H1 (cell line): ENCODE measurements around the gene CREB3L4. TPM values are rescaled to one million over a fixed set of nuclear protein-coding genes. Genes with fewer than 3 reads are reported as not detected.

Experiments used
- CTCF ChIA-PET: fragments of 300-600 bp; sonication (Branson Sonifier 250); formaldehyde crosslinking; loops from one replicate; lab custom pipeline; 2021; ENCODE audit not compliant: partially characterized antibody; lab: Charles Lee
- POLR2A ChIA-PET: fragments of 300-600 bp; sonication (Branson Sonifier 250); formaldehyde crosslinking; loops from one replicate; lab custom pipeline; 2021; ENCODE audit warnings: inconsistent platforms; ENCODE audit not compliant: partially characterized antibody; lab: Charles Lee
- DNase-seq, 2 experiments: peaks; one replicate each; pipeline versions ENCODE4 v3.0.0 to v3.0.0-alpha.2; 2010 to 2022; ENCODE audit warnings: low spot score in 2 of 2, low read depth in 1 of 2, mixed read lengths in 1 of 2
- FAIRE-seq: peaks from 2 replicates; lab custom pipeline; 2011; peaks lifted over from hg19 to GRCh38; lab: Jason Lieb, UNC
- H2AFZ ChIP-seq: 2 replicates; pipeline ENCODE4 v1.8.1; 2012; ENCODE audit warnings: low read length, inconsistent platforms
- H2AK5ac ChIP-seq: 2 replicates; pipeline ENCODE4 v1.6.1; 2013; ENCODE audit warnings: low read depth, low read length
- H2BK120ac ChIP-seq: replicated peaks from 2 replicates; pipeline ENCODE3; 2013; ENCODE audit warnings: low read depth, low read length, inconsistent platforms
- H2BK12ac ChIP-seq: 2 replicates; pipeline ENCODE4 v1.6.1; 2013; ENCODE audit warnings: low read depth, low read length
- H2BK15ac ChIP-seq: 2 replicates; pipeline ENCODE4 v1.6.1; 2013; ENCODE audit warnings: low read length
- H2BK20ac ChIP-seq: 2 replicates; pipeline ENCODE4 v1.6.1; 2013; ENCODE audit warnings: low read length
- H2BK5ac ChIP-seq: 2 replicates; pipeline ENCODE4 v1.6.1; 2013; ENCODE audit warnings: low read depth, low read length
- H3K14ac ChIP-seq: 2 replicates; pipeline ENCODE4 v1.6.1; 2013; ENCODE audit warnings: inconsistent platforms; ENCODE audit not compliant: insufficient read length
- H3K18ac ChIP-seq: 2 replicates; pipeline ENCODE4 v1.6.1; 2013; ENCODE audit warnings: low read length; ENCODE audit errors: extremely low read depth
- H3K23ac ChIP-seq: 2 replicates; pipeline ENCODE4 v1.6.1; 2013; ENCODE audit warnings: inconsistent platforms; ENCODE audit not compliant: insufficient read length
- H3K23me2 ChIP-seq: 2 replicates; pipeline ENCODE4 v1.6.1; 2013; ENCODE audit warnings: low read depth, low read length
- H3K27ac ChIP-seq: 2 replicates; pipeline ENCODE4 v1.6.1; 2011; ENCODE audit warnings: low read depth, low read length, inconsistent platforms
- H3K27me3 ChIP-seq, 4 experiments: replicated peaks in 1 of 4; 1 replicate in 1 of 4; 2 replicates in 3 of 4; pipeline versions ENCODE4 v1.6.1 to v1.8.1; 2011 to 2013; ENCODE audit warnings: low read length in 3 of 4, mild to moderate bottlenecking in 3 of 4, inconsistent platforms in 2 of 4, mixed read lengths in 2 of 4, moderate library complexity in 1 of 4; ENCODE audit not compliant: control insufficient read depth in 3 of 4, insufficient read depth in 3 of 4; ENCODE audit errors: extremely low read depth in 1 of 4
- H3K36me3 ChIP-seq, 4 experiments: 2 replicates each; pipeline versions ENCODE4 v1.6.1 to v1.8.1; 2011 to 2013; ENCODE audit warnings: mild to moderate bottlenecking in 4 of 4, low read length in 3 of 4, moderate library complexity in 2 of 4, control low read depth in 1 of 4, inconsistent platforms in 1 of 4; ENCODE audit not compliant: insufficient read depth in 4 of 4, control insufficient read depth in 2 of 4
- H3K4ac ChIP-seq: replicated peaks from 2 replicates; pipeline ENCODE3; 2013; ENCODE audit warnings: low read length, low read depth, mixed read lengths, inconsistent platforms; ENCODE audit not compliant: insufficient read length
- H3K4me1 ChIP-seq, 4 experiments: replicated peaks in 1 of 4; 1 replicate in 1 of 4; 2 replicates in 3 of 4; pipeline versions ENCODE4 v1.6.1 to v1.8.1; 2011 to 2013; ENCODE audit warnings: low read length in 3 of 4, inconsistent platforms in 2 of 4, mixed read lengths in 1 of 4; ENCODE audit not compliant: insufficient read depth in 4 of 4, control insufficient read depth in 3 of 4
- H3K4me2 ChIP-seq, 2 experiments: 2 replicates each; pipeline versions ENCODE4 v1.6.1 to v1.8.1; 2011 to 2013; ENCODE audit warnings: low read depth in 2 of 2, low read length in 2 of 2, control low read depth in 1 of 2, inconsistent platforms in 1 of 2, mild to moderate bottlenecking in 1 of 2; ENCODE audit not compliant: insufficient read depth in 1 of 2
- H3K4me3 ChIP-seq, 4 experiments: fragments of 200-600, 300-600 bp in 1 of 4; sonication (generic), shearing (Covaris generic), sonication (Bioruptor Twin) in 1 of 4; 2 replicates each; pipeline versions ENCODE4 v1.5.1 to v1.8.1; 2011 to 2016; ENCODE audit warnings: low read length in 4 of 4, low read depth in 3 of 4, control low read depth in 2 of 4, inconsistent platforms in 2 of 4, mild to moderate bottlenecking in 2 of 4, mixed read lengths in 1 of 4, moderate library complexity in 1 of 4; ENCODE audit not compliant: insufficient read depth in 2 of 4; ENCODE audit errors: extremely low read depth in 1 of 4
- H3K56ac ChIP-seq: replicated peaks from 2 replicates; pipeline ENCODE3; 2013; ENCODE audit warnings: low read depth, mild to moderate bottlenecking, mixed read lengths, low read length, inconsistent platforms; ENCODE audit not compliant: insufficient read length
- H3K79me1 ChIP-seq: 2 replicates; pipeline ENCODE4 v1.6.1; 2013; ENCODE audit warnings: low read depth, low read length, control low read depth
- H3K79me2 ChIP-seq, 2 experiments: 2 replicates each; pipeline versions ENCODE4 v1.6.1 to v1.8.1; 2012 to 2013; ENCODE audit warnings: low read length in 2 of 2, mild to moderate bottlenecking in 2 of 2, inconsistent platforms in 1 of 2; ENCODE audit not compliant: insufficient read depth in 2 of 2, control insufficient read depth in 1 of 2
- H3K9ac ChIP-seq, 4 experiments: replicated peaks in 1 of 4; 1 replicate in 1 of 4; 2 replicates in 3 of 4; pipeline versions ENCODE4 v1.6.1 to v1.8.1; 2011 to 2013; ENCODE audit warnings: low read depth in 3 of 4, low read length in 3 of 4, control low read depth in 2 of 4, mild to moderate bottlenecking in 2 of 4, moderate library complexity in 2 of 4, inconsistent platforms in 1 of 4; ENCODE audit errors: extremely low read depth in 1 of 4
- H3K9me3 ChIP-seq, 2 experiments: 2 replicates each; pipeline versions ENCODE4 v1.6.1 to v1.8.1; 2012 to 2013; ENCODE audit warnings: mild to moderate bottlenecking in 2 of 2, moderate library complexity in 2 of 2, control low read depth in 1 of 2, inconsistent platforms in 1 of 2, low read depth in 1 of 2, low read length in 1 of 2, mixed read lengths in 1 of 2; ENCODE audit not compliant: insufficient read depth in 2 of 2
- H4K20me1 ChIP-seq, 2 experiments: replicated peaks in 1 of 2; 2 replicates each; pipeline versions ENCODE3 to v1.8.1; 2011 to 2013; ENCODE audit warnings: inconsistent platforms in 2 of 2, low read length in 2 of 2, mild to moderate bottlenecking in 1 of 2; ENCODE audit not compliant: insufficient read depth in 2 of 2, control insufficient read depth in 1 of 2
- H4K5ac ChIP-seq: 2 replicates; pipeline ENCODE4 v1.6.1; 2013; ENCODE audit warnings: low read length, low read depth, mixed read lengths, inconsistent platforms; ENCODE audit not compliant: insufficient read length
- H4K8ac ChIP-seq: 2 replicates; pipeline ENCODE4 v1.8.0; 2013; ENCODE audit warnings: mild to moderate bottlenecking, moderate library complexity, low read length, inconsistent platforms; ENCODE audit not compliant: insufficient read depth; ENCODE audit errors: extremely low read depth
- H4K91ac ChIP-seq: replicated peaks from 2 replicates; pipeline ENCODE3; 2013; ENCODE audit warnings: low read length, mixed read lengths, inconsistent platforms; ENCODE audit not compliant: insufficient read length
- EZH2 ChIP-seq: fragments of 200-600 bp; sonication (generic); IDR thresholded peaks from 2 replicates; pipeline ENCODE4 v1.7.1; 2012; ENCODE audit warnings: low read depth, mild to moderate bottlenecking, moderate library complexity, low read length, inconsistent platforms; ENCODE audit not compliant: severe bottlenecking
- KDM5A ChIP-seq: fragments of 200-600 bp; IDR thresholded peaks from 2 replicates; pipeline ENCODE4 v1.7.1; 2012; ENCODE audit warnings: mild to moderate bottlenecking, low read length, inconsistent platforms, mixed read lengths
- POLR2A ChIP-seq, 2 experiments: IDR thresholded peaks; 1 replicate in 1 of 2; 2 replicates in 1 of 2; pipeline ENCODE4 v1.6.1; 2011; ENCODE audit warnings: low read depth in 2 of 2, low read length in 2 of 2, mild to moderate bottlenecking in 2 of 2; ENCODE audit errors: control extremely low read depth in 1 of 2
- WGBS, 2 experiments: shearing (Covaris generic) in 1 of 2; methylation state at CpG; one replicate each; pipeline versions ENCODE4 v1.1.6 to v1.1.7; 2013 to 2015; ENCODE audit warnings: low lambda C conversion rate in 2 of 2, mixed read lengths in 2 of 2, inconsistent platforms in 1 of 2, low coverage in 1 of 2, missing lambda C conversion rate in 1 of 2; ENCODE audit not compliant: insufficient replicate concordance in 2 of 2, insufficient coverage in 1 of 2, insufficient read length in 1 of 2; ENCODE audit errors: extremely low coverage in 1 of 2, missing lambda C conversion rate in 1 of 2; 5-methylcytosine and 5-hydroxymethylcytosine counted together
- long read RNA-seq, 2 experiments: library from RNA in 1 of 2; library from capped mRNA in 1 of 2; stranded (forward); transcript quantifications; one replicate each; pipeline ENCODE4 v2.0.0, GENCODE V29; 2021; ENCODE audit warnings: inconsistent platforms in 1 of 2
- polyA minus RNA-seq, 3 experiments: library from RNA; depleted of rRNA, polyadenylated mRNA; stranded (reverse); fragments of >200 nt; gene quantifications; 1 replicate in 2 of 3; 2 replicates in 1 of 3; pipeline ENCODE4 v1.2.3, GENCODE V29; 2011
- polyA plus RNA-seq, 7 experiments: library from polyadenylated mRNA; depleted of rRNA in 3 of 7; stranded (reverse) in 5 of 7; unstranded in 2 of 7; fragments of >200 nt in 5 of 7; fragments of 200-250 nt in 2 of 7; gene quantifications; 1 replicate in 5 of 7; 2 replicates in 1 of 7; 4 replicates in 1 of 7; pipeline versions ENCODE4 v1.2.1 to v1.2.3, GENCODE V29; 2011 to 2013; ENCODE audit warnings: missing spikeins in 2 of 7, mixed read lengths in 2 of 7
- total RNA-seq: library from RNA; stranded (reverse); fragmentation: NEBNext Ultra II Directional; extraction: Animal tissue kit (Norgen Biotek cat#: 25700); gene quantifications from 2 replicates; pipeline ENCODE4 v1.2.1, GENCODE V29; 2021
- TF ChIP-seq, protein P1 (sequence below): IDR thresholded peaks from 2 replicates; pipeline ENCODE4 v1.6.1; 2011; ENCODE audit warnings: low read length, improper control_type of control experiment

CREB3L4 gene
- total RNA-seq (34.4 and 37.2 TPM in 2 replicates), polyA plus RNA-seq (2011; rRNA removed) (50.2 and 54.0 TPM in 2 replicates), polyA minus RNA-seq (2011; rRNA and poly(A)+ RNA removed) (69.0 and 69.5 TPM in 2 replicates)
- polyA plus RNA-seq (2011; cell fraction: cytosol; rRNA removed), result 57.3 TPM
- polyA plus RNA-seq (2011; cell fraction: nucleus; rRNA removed), result 103 TPM
- 41.0 to 47.4 TPM (median 45.7 TPM) in 4 replicates for polyA plus RNA-seq (2012, experiment 1 of 2)
- 52.5 TPM for polyA plus RNA-seq (2012, experiment 2 of 2)
- 35.5 TPM for polyA plus RNA-seq (2013, experiment 1 of 2)
- 33.0 TPM for polyA plus RNA-seq (2013, experiment 2 of 2)
- polyA minus RNA-seq (2011; cell fraction: cytosol; rRNA and poly(A)+ RNA removed), result 24.7 TPM
- polyA minus RNA-seq (2011; cell fraction: nucleus; rRNA and poly(A)+ RNA removed), result 36.2 TPM
- long read RNA-seq, experiment 1, partial matches to known transcripts, result 8 of 21 reads
- long read RNA-seq, experiment 1, other reads (novel, unspliced or antisense), result 8 of 21 reads
- long read RNA-seq, experiment 2, transcript CREB3L4-205 (10 exons, 1,752 nt), result major isoform, 12 of 52 reads
- long read RNA-seq, experiment 2, transcript CREB3L4-201 (10 exons, 1,750 nt), result minor isoform, 8 of 52 reads
- long read RNA-seq, experiment 2, partial matches to known transcripts, result 10 of 52 reads
- long read RNA-seq, experiment 2, other reads (novel, unspliced or antisense), result 14 of 52 reads

DNA sequence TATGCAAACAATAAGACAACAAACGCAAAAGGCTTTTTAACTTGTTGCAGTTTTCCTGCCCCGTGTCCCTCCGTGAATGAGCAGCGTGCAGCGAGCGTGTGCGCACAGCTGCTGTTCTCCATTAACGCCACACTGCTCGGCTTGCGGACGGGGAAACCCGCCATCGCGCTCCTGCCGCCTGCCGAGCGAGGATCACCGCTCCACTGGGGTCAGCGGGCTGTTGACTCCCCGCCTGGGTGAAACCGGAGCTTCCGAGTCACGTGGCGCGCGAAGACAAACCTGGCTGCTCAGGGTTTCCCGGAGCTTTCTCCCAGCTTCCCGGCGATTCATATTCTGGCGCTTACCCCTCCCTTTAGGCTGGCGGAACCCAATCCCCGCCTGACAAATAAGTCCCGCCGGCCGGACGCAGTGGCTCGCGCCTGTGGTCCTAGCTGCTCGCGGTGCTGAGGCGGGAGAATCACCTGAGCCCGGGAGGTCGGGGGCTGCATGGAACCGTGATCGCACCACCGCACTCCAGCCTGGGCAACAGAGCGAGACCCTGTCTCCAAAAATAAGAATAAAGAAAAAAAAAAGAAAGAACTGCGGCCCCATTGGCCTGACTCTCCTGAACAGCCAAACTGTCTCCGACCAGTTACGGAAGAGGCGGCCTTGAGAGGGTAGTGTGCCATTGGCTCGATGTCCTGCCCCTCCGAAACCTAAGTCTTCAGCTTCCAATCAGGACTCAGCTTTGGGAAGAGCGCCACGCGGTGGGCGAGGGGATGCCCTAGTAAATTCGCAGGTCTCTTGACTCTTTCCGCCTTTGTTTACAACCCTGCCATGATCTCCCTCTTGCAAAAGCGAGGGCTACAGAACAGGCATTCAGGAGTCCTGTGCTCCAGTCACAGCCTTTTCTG lies at the start of gene CREB3L4:
Gene CREB3L4, plus strand, starts transcription at position 796 of the 893 bp plus-strand sequence. CDS start 624 bp downstream, outside the sequence.
- 1% methylated on average over 60 of the region's 60 CpGs; no CpG with 5 or more reads in 1 of the 2 experiments for WGBS, 2 experiments
- peak within 1 kb of the TSS; percentile 93; the same call in 1 of the 2 replicates for H4K8ac ChIP-seq
- peaks cover 0 to 12% (median 5%) of the 10 kb centered on the region in 4 experiments; a peak in 5 of 7 replicates for H3K4me1 ChIP-seq
- peak within 1 kb of the TSS; percentile 91 for H3K27ac ChIP-seq
- H2BK12ac ChIP-seq, result no peak within 1 kb of the TSS; the same call in 1 of the 2 replicates
- H2BK120ac ChIP-seq, result peak within 1 kb of the TSS; percentile 43
- no peak within 1 kb of the TSS for H2AFZ ChIP-seq
- peak within 1 kb of the TSS; percentile 68 to 84 (median 82) for H3K9ac ChIP-seq
- H3K79me1 ChIP-seq, result no peaks in the 10 kb centered on the region; the same call in 1 of the 2 replicates
- FAIRE-seq (no peak), DNase-seq (peak in 1 of 2 experiments; percentile 90)
- H3K9me3 ChIP-seq, result no peaks in the 10 kb centered on the region
- no peak within 1 kb of the TSS for H3K14ac ChIP-seq
- peak within 1 kb of the TSS; percentile 69 to 91 for H3K4me2 ChIP-seq
- ChIA-PET POLR2A (interaction anchor here (0.6 to 15.7 kb wide), 26 partner anchors 9 to 1039 kb away, joined by 3 to 454 read pairs (median 4); partner anchors contain the start of genes CRTC2, DENND4B, GATAD2B and JTB), CTCF (interaction anchor here (0.6 to 4.5 kb wide), 15 partner anchors 8 to 170 kb away, joined by 3 to 29 read pairs (median 6); partner anchors contain the start of genes DENND4B, JTB and RAB13)
- H3K36me3 ChIP-seq, result peaks cover 0 to 4% (median 0%) of the 10 kb centered on the region in 4 experiments; a peak in 1 of 8 replicates
- H2AK5ac ChIP-seq, result no peak within 1 kb of the TSS
- H4K5ac ChIP-seq, result peak within 1 kb of the TSS; percentile 99
- H4K91ac ChIP-seq, result peak within 1 kb of the TSS; percentile 94
- no peaks in the 10 kb centered on the region for H3K27me3 ChIP-seq
- H3K56ac ChIP-seq, result peak within 1 kb of the TSS; percentile 88
- peak within 1 kb of the TSS; percentile 98 for H2BK5ac ChIP-seq
- H4K20me1 ChIP-seq, result no peaks in the 10 kb centered on the region
- no peak within 1 kb of the TSS for H2BK20ac ChIP-seq
- peak within 1 kb of the TSS; percentile 99 for H3K4ac ChIP-seq
- peaks cover 21% of the 10 kb centered on the region for H3K23me2 ChIP-seq
- H3K4me3 ChIP-seq, result peak within 1 kb of the TSS; percentile 51 to 77 (median 66)
- peak within 1 kb of the TSS; percentile 95 for H3K18ac ChIP-seq
- peaks cover 4 to 28% of the 10 kb centered on the region in 2 experiments; a peak in 3 of 4 replicates for H3K79me2 ChIP-seq
- no peak within 1 kb of the TSS for H3K23ac ChIP-seq
- H2BK15ac ChIP-seq, result peak within 1 kb of the TSS; percentile 90
- TF ChIP-seq POLR2A (IDR thresholded peaks at IDR 0.05; ENCODE audit: control extremely low read depth in 1 of 2, low read depth in 2 of 2, low read length in 2 of 2) (peak; percentile 78 to 82), EZH2 (no peak), KDM5A (no peak; the same call in 1 of the 2 replicates)
- TF ChIP-seq, protein P1, sequence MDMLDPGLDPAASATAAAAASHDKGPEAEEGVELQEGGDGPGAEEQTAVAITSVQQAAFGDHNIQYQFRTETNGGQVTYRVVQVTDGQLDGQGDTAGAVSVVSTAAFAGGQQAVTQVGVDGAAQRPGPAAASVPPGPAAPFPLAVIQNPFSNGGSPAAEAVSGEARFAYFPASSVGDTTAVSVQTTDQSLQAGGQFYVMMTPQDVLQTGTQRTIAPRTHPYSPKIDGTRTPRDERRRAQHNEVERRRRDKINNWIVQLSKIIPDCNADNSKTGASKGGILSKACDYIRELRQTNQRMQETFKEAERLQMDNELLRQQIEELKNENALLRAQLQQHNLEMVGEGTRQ, result peak; percentile 90
